CD8-positive, alpha-beta memory T cell (primary cell): ENCODE results near the gene OTUB2. TPM values are rescaled to one million over a fixed set of nuclear protein-coding genes. Genes with fewer than 3 reads are reported as not detected.
A peak's percentile ranks its signal among the peaks of the same experiment; 100 is the strongest.

ENCODE experiments used
- CTCF ChIA-PET: fragments of 350-600 bp; sonication (Branson Sonifier 250); formaldehyde crosslinking; loops from one replicate; lab custom pipeline; 2021; ENCODE audit warnings: antibody characterized with exemption; lab: Charles Lee
- POLR2A ChIA-PET: fragments of 350-600 bp; sonication (Branson Sonifier 250); formaldehyde crosslinking; loops from one replicate; lab custom pipeline; 2021; ENCODE audit warnings: antibody characterized with exemption; lab: Charles Lee
- DNase-seq, 5 donors: peaks; one replicate each; pipeline versions ENCODE4 v3.0.0 to v3.0.0-alpha.2; 2020 to 2022; ENCODE audit warnings: mixed read lengths in 1 of 5
- H3K27ac ChIP-seq: one replicate; pipeline ENCODE4 v1.7.0; 2013; ENCODE audit warnings: low read depth, mild to moderate bottlenecking, low read length, moderate library complexity
- H3K27me3 ChIP-seq: 2 replicates; pipeline ENCODE4 v1.7.0; 2013; ENCODE audit warnings: low read length, mild to moderate bottlenecking; ENCODE audit not compliant: insufficient read depth, poor library complexity, severe bottlenecking
- H3K36me3 ChIP-seq: 2 replicates; pipeline ENCODE4 v1.7.0; 2013; ENCODE audit warnings: mild to moderate bottlenecking, low read length, moderate library complexity; ENCODE audit not compliant: insufficient read depth
- H3K4me1 ChIP-seq: 2 replicates; pipeline ENCODE4 v1.7.0; 2013; ENCODE audit warnings: mild to moderate bottlenecking, low read length, moderate library complexity; ENCODE audit not compliant: insufficient read depth
- H3K4me3 ChIP-seq: 2 replicates; pipeline ENCODE4 v1.7.0; 2013; ENCODE audit warnings: mild to moderate bottlenecking, low read length
- H3K9me3 ChIP-seq: 2 replicates; pipeline ENCODE4 v1.7.0; 2013; ENCODE audit warnings: mild to moderate bottlenecking, low read length
- H3K27ac Mint-ChIP-seq, 8 donors: one replicate each; pipeline ENCODE4 v1.8.0; 2020 to 2021; ENCODE audit warnings: mixed read lengths in 8 of 8, mild to moderate bottlenecking in 6 of 8, inconsistent platforms in 3 of 8, moderate library complexity in 3 of 8
- H3K27me3 Mint-ChIP-seq, 2 donors: one replicate each; pipeline ENCODE4 v1.8.0; 2020 to 2021; ENCODE audit warnings: mixed read lengths in 2 of 2, mild to moderate bottlenecking in 1 of 2, moderate library complexity in 1 of 2
- H3K36me3 Mint-ChIP-seq, 3 donors: one replicate each; pipeline ENCODE4 v1.8.0; 2020 to 2021; ENCODE audit warnings: mixed read lengths in 3 of 3, inconsistent platforms in 1 of 3, mild to moderate bottlenecking in 1 of 3
- H3K4me1 Mint-ChIP-seq, 3 donors: one replicate each; pipeline ENCODE4 v1.8.0; 2020 to 2021; ENCODE audit warnings: mixed read lengths in 3 of 3, inconsistent platforms in 1 of 3, mild to moderate bottlenecking in 1 of 3
- H3K4me3 Mint-ChIP-seq, 7 donors: one replicate each; pipeline ENCODE4 v1.8.0; 2020 to 2021; ENCODE audit warnings: mixed read lengths in 7 of 7, mild to moderate bottlenecking in 6 of 7, moderate library complexity in 4 of 7, inconsistent platforms in 2 of 7
- H3K9me3 Mint-ChIP-seq, 5 donors: one replicate each; pipeline ENCODE4 v1.8.0; 2020 to 2022; ENCODE audit warnings: mixed read lengths in 5 of 5, mild to moderate bottlenecking in 3 of 5, moderate library complexity in 2 of 5, inconsistent platforms in 1 of 5
- polyA plus RNA-seq: library from polyadenylated mRNA; unstranded; fragments of 300-500 nt; fragmentation: Illumina TruSeq; gene quantifications from one replicate; pipeline ENCODE4 v1.2.3, GENCODE V29; 2021
- total RNA-seq, 2 experiments: library from RNA; stranded (reverse); gene quantifications; one replicate each; pipeline ENCODE4 v1.2.3, GENCODE V29; 2021

The OTUB2 gene
- total and polyA plus RNA-seq, 3 experiments from 2014 or later = 0.12 to 1.8 (median 1.1) TPM

GRCh38 chr14:93989939-93990338, 36.2 kb upstream of the OTUB2 start:
- POLR2A ChIA-PET = no interaction called here

GRCh38 chr14:93991212-93991611, 34.9 kb upstream of the OTUB2 start:
- Mint-ChIP-seq H3K36me3 (no peaks in the 10 kb centered on the region), H3K9me3 (no peaks in the 10 kb centered on the region), H3K27ac (peak overlapping the region in 1 of 8 donors; percentile 17), H3K4me3 (no peak overlapping the region), H3K4me1 (peaks cover 0 to 4% (median 0%) of the 10 kb centered on the region in 3 donors), H3K27me3 (peaks cover 0 to 2% of the 10 kb centered on the region in 2 donors)
- Histone ChIP-seq H3K27ac (no peak overlapping the region), H3K36me3 (no peaks in the 10 kb centered on the region), H3K4me1 (no peaks in the 10 kb centered on the region), H3K9me3 (no peaks in the 10 kb centered on the region), H3K4me3 (no peak overlapping the region), H3K27me3 (no peaks in the 10 kb centered on the region)
- POLR2A ChIA-PET = no interaction called here
- no peak for DNase-seq
- CTCF ChIA-PET = interaction anchor here (0.9 to 6.5 kb wide), 4 partner anchors 10 to 52 kb away, joined by 3 to 29 read pairs (median 7); no protein-coding TSS in a partner anchor

More at GRCh38 chr14:93989939-93990338, 36.2 kb upstream of the OTUB2 start:
- H3K4me3 Mint-ChIP-seq = peak overlapping the region in 1 of 7 donors; percentile 4
- Histone ChIP-seq H3K4me1 (no peaks in the 10 kb centered on the region), H3K9me3 (no peaks in the 10 kb centered on the region), H3K27me3 (no peaks in the 10 kb centered on the region), H3K4me3 (no peak overlapping the region), H3K36me3 (no peaks in the 10 kb centered on the region), H3K27ac (no peak overlapping the region)
- no peaks in the 10 kb centered on the region for H3K36me3 Mint-ChIP-seq
- peaks cover 0 to 3% (median 0%) of the 10 kb centered on the region in 3 donors for H3K4me1 Mint-ChIP-seq
- no peaks in the 10 kb centered on the region for H3K9me3 Mint-ChIP-seq
- DNase-seq = no peak
- no peaks in the 10 kb centered on the region for H3K27me3 Mint-ChIP-seq
- CTCF ChIA-PET = interaction anchor here (3.3 to 6.5 kb wide), 2 partner anchors 19 to 50 kb away, joined by 10 to 29 read pairs; no protein-coding TSS in a partner anchor
- peak overlapping the region in 1 of 8 donors; percentile 5 for H3K27ac Mint-ChIP-seq

DNA sequence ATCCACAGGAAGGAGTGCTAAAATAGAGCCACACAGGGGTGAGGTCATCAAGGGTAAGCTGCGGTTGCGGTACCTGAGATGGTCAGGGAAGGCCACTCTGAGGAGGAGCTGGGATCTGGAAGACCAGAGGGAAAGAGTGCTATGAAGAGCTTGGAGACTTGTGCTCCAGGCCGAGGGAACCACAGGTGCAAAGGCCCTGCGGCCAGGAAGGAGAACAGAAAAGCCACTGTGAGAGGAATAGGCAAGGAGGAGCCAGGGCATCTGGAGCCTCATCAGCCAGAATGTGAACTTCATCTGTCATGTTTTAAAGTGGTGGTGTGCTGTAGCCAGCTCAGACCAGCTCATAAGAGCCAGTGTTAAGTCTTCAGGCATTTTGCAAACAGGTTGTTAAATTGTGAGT, 34.5 kb upstream of the OTUB2 start:
- Mint-ChIP-seq H3K27ac (peak overlapping the region in 1 of 8 donors; percentile 17), H3K36me3 (no peaks in the 10 kb centered on the region), H3K4me3 (no peak overlapping the region), H3K27me3 (peaks cover 0 to 2% of the 10 kb centered on the region in 2 donors), H3K4me1 (peaks cover 0 to 4% (median 0%) of the 10 kb centered on the region in 3 donors), H3K9me3 (no peaks in the 10 kb centered on the region)
- Histone ChIP-seq H3K4me1 (no peaks in the 10 kb centered on the region), H3K36me3 (no peaks in the 10 kb centered on the region), H3K27ac (no peak overlapping the region), H3K27me3 (no peaks in the 10 kb centered on the region), H3K4me3 (no peak overlapping the region), H3K9me3 (no peaks in the 10 kb centered on the region)
- ChIA-PET POLR2A (no interaction called here), CTCF (interaction anchor here (1.4 to 6.5 kb wide), 4 partner anchors 9 to 52 kb away, joined by 4 to 29 read pairs (median 9); no protein-coding TSS in a partner anchor)
- DNase-seq = no peak

- Histone ChIP-seq H3K36me3 (no peaks in the 10 kb centered on the region), H3K27ac (no peak overlapping the region), H3K9me3 (no peaks in the 10 kb centered on the region), H3K4me1 (no peaks in the 10 kb centered on the region), H3K27me3 (no peaks in the 10 kb centered on the region), H3K4me3 (no peak overlapping the region)
- POLR2A ChIA-PET = no interaction called here
- Mint-ChIP-seq H3K36me3 (no peaks in the 10 kb centered on the region), H3K4me3 (no peak overlapping the region), H3K4me1 (peaks cover 0 to 4% (median 0%) of the 10 kb centered on the region in 3 donors), H3K9me3 (no peaks in the 10 kb centered on the region), H3K27ac (no peak overlapping the region), H3K27me3 (peaks cover 0 to 2% of the 10 kb centered on the region in 2 donors)
- no peak for DNase-seq
- CTCF ChIA-PET = interaction anchor here (1.3 to 6.5 kb wide), 5 partner anchors 8 to 54 kb away, joined by 3 to 29 read pairs (median 8); no protein-coding TSS in a partner anchor
Measured at GRCh38 chr14:93993382-93993781, 32.8 kb upstream of the OTUB2 start.

DNA sequence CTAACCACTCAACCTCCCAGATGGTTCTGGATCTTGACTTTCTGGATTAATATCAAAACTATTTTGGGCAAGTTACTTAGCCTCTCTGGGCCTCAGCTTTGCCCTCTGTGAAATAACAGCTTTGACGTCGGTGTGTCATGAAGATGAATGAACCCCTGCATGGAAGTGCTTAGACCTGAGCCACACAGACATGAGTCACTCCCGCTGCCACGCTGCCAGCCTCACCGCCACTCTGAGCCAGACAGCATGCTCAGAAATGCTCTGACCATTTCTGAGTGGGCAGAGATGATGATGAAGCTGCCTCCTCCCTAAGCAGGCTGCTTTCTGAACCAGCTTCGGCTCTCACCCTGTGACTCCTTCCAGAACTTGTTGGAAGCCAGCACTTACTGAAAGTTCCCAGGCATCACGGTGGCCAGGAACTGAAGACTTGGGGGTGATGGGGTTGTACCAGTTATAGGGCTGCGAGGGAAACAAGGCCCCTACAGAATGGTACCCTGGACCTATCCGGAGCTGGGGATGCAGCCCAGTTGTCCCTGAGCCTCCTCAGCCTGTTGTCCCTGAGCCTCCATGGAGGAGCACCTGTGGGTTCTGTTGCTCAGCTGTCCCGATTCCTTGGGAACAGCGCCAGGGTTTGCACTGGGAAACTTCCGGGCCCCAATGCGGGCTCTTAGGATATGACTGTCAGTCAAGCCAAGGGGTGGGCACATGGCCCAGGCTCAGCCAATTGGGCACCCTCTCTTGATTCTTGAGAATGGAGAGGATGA, 31.0 kb upstream of the OTUB2 start:
- no peaks in the 10 kb centered on the region for H3K9me3 Mint-ChIP-seq
- no peaks in the 10 kb centered on the region for H3K36me3 Mint-ChIP-seq
- ChIA-PET POLR2A (no interaction called here), CTCF (interaction anchor here (0.8 to 6.5 kb wide), 4 partner anchors 9 to 55 kb away, joined by 3 to 29 read pairs (median 6); no protein-coding TSS in a partner anchor)
- no peak overlapping the region for H3K27ac ChIP-seq
- no peak overlapping the region for H3K4me3 ChIP-seq
- H3K27me3 ChIP-seq = no peaks in the 10 kb centered on the region
- no peaks in the 10 kb centered on the region for H3K36me3 ChIP-seq
- DNase-seq = no peak
- H3K4me1 Mint-ChIP-seq = peaks cover 0 to 4% (median 0%) of the 10 kb centered on the region in 3 donors
- H3K27ac Mint-ChIP-seq = no peak overlapping the region
- peaks cover 0 to 2% of the 10 kb centered on the region in 2 donors for H3K27me3 Mint-ChIP-seq
- no peaks in the 10 kb centered on the region for H3K9me3 ChIP-seq
- H3K4me1 ChIP-seq = no peaks in the 10 kb centered on the region
- no peak overlapping the region for H3K4me3 Mint-ChIP-seq

GRCh38 chr14:93996130-93996695, 29.9 kb upstream of the OTUB2 start:
- Mint-ChIP-seq H3K4me1 (peaks cover 0 to 4% (median 0%) of the 10 kb centered on the region in 3 donors), H3K4me3 (no peak overlapping the region), H3K27me3 (peaks cover 0 to 6% of the 10 kb centered on the region in 2 donors), H3K9me3 (no peaks in the 10 kb centered on the region), H3K27ac (peak overlapping the region in 1 of 8 donors; percentile 85), H3K36me3 (no peaks in the 10 kb centered on the region)
- POLR2A ChIA-PET = no interaction called here
- Histone ChIP-seq H3K9me3 (no peaks in the 10 kb centered on the region), H3K27ac (no peak overlapping the region), H3K36me3 (no peaks in the 10 kb centered on the region), H3K27me3 (no peaks in the 10 kb centered on the region), H3K4me1 (no peaks in the 10 kb centered on the region), H3K4me3 (no peak overlapping the region)
- CTCF ChIA-PET = interaction anchor here (0.8 to 11.1 kb wide), 5 partner anchors 9 to 57 kb away, joined by 3 to 272 read pairs (median 3); no protein-coding TSS in a partner anchor
- no peak for DNase-seq

DNA sequence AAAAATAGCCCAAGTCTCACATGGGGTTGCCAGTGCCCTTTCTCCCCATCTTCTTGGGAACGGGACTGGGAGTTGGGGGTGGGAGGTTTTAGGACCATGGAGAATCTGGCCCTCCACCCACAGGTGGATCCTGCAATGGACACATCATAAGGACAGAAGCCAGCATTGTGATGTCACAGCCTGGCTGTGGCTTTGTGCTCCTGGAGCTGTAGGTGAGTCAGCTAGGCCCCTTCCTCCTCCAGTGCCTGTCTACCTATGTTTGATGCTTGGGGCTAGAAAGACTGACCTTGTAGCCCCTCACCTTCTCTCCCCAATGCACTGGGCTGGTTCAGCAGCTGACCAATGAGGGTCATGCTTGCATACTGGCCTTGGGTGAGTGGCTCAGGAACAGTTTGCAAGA, 29.1 kb upstream of the OTUB2 start, which contains the start of gene CCDC197:
Gene CCDC197, plus strand, starts transcription at position 220 of the 400 bp plus-strand sequence. CDS start 831 bp downstream, outside the sequence.
- no peak for DNase-seq
- H3K36me3 Mint-ChIP-seq = no peaks in the 10 kb centered on the region
- no peak within 1 kb of the TSS for H3K27ac Mint-ChIP-seq
- H3K4me3 Mint-ChIP-seq = no peak within 1 kb of the TSS
- Histone ChIP-seq H3K27me3 (no peaks in the 10 kb centered on the region), H3K36me3 (no peaks in the 10 kb centered on the region), H3K27ac (no peak within 1 kb of the TSS), H3K4me3 (no peak within 1 kb of the TSS), H3K9me3 (no peaks in the 10 kb centered on the region), H3K4me1 (peaks cover 7% of the 10 kb centered on the region)
- ChIA-PET CTCF (interaction anchor here (1.0 to 11.1 kb wide), 7 partner anchors 8 to 140 kb away, joined by 3 to 272 read pairs (median 8); no protein-coding TSS in a partner anchor), POLR2A (interaction anchor here (0.8 kb wide), 1 partner anchor 26 kb away, joined by 3 read pairs; no protein-coding TSS in a partner anchor)
- no peaks in the 10 kb centered on the region for H3K9me3 Mint-ChIP-seq
- peaks cover 6 to 12% (median 7%) of the 10 kb centered on the region in 3 donors for H3K4me1 Mint-ChIP-seq
- peaks cover 0 to 9% of the 10 kb centered on the region in 2 donors for H3K27me3 Mint-ChIP-seq
